ENCODE results near the gene MRPS6. TPM values are rescaled to one million over a fixed set of nuclear protein-coding genes. Genes with fewer than 3 reads are reported as not detected.

Gene MRPS6
- total RNA-seq, 4 donors from 2014 or later = 25.4 to 28.0 (median 26.1) TPM

- DNase-seq (ENCODE audit: low spot score) = no peak
- ATAC-seq (ENCODE audit: low FRiP score) = no peak
- no peak for TF ChIP-seq CTCF (IDR thresholded peaks at IDR 0.05)
Measured at GRCh38 chr21:34112316-34113033, 39.1 kb downstream of the MRPS6 start.

GRCh38 chr21:34113842-34114241 lies 40.5 kb downstream of the MRPS6 start:
- TF ChIP-seq CTCF (IDR thresholded peaks at IDR 0.05) = no peak
- DNase-seq (ENCODE audit: low spot score) = no peak
- ATAC-seq (ENCODE audit: low FRiP score) = no peak

GRCh38 chr21:34115160-34115559 lies 41.8 kb downstream of the MRPS6 start:
- ATAC-seq (ENCODE audit: low FRiP score) (no peak), DNase-seq (ENCODE audit: low spot score) (no peak)
- TF ChIP-seq CTCF (IDR thresholded peaks at IDR 0.05) = no peak

- no peak for TF ChIP-seq CTCF (IDR thresholded peaks at IDR 0.05)
- ATAC-seq (ENCODE audit: low FRiP score) (no peak), DNase-seq (ENCODE audit: low spot score) (no peak)
Measured at GRCh38 chr21:34116569-34116968, 43.2 kb downstream of the MRPS6 start.

- no peak for ATAC-seq (ENCODE audit: low FRiP score)
- DNase-seq (ENCODE audit: low spot score) = no peak
- TF ChIP-seq CTCF (IDR thresholded peaks at IDR 0.05) = no peak
Measured at GRCh38 chr21:34120867-34121266, 47.5 kb downstream of the MRPS6 start.

GRCh38 chr21:34122047-34122446 lies 48.7 kb downstream of the MRPS6 start:
- DNase-seq (ENCODE audit: low spot score) = no peak
- no peak for TF ChIP-seq CTCF (IDR thresholded peaks at IDR 0.05)
- ATAC-seq (ENCODE audit: low FRiP score) = no peak

- no peak for TF ChIP-seq CTCF (IDR thresholded peaks at IDR 0.05)
- no peak for DNase-seq (ENCODE audit: low spot score)
- ATAC-seq (ENCODE audit: low FRiP score) = no peak
Measured at GRCh38 chr21:34123609-34124008, 50.2 kb downstream of the MRPS6 start.
